ENCODE data around the gene OR7G2.

OR7G2 gene

DNA sequence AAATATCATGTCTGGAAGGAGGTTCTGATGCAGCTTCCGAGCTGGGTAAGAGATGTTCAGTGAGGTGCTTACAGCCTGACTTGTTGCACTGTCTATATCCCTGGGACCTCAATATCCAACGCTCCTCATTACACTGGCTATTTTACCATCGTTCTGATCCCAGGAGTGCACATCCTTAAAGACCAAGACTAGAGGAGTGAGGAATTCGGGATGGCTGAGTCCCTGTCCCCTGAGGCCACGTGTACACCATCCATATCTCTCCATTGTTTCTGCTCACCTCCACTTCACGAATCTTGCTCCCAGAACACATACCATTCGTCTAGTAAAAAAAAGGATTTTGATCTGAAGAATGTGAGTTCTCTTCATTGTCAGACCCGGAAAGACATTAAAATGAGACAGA lies at the start of gene OR7G2:
OR7G2 (minus strand) TSS at position 101 of the 400 bp plus-strand sequence. CDS start 4,232 bp downstream, outside the sequence.
- Histone ChIP-seq H3K36me3 (ENCODE audit: insufficient read depth, low read length) (no peaks in the 10 kb centered on the region), H2AFZ (ENCODE audit: low read depth, low read length) (no peak within 1 kb of the TSS), H3K4me1 (ENCODE audit: insufficient read depth, low read length) (no peaks in the 10 kb centered on the region), H3K27me3 (ENCODE audit: insufficient read depth, low read length) (no peaks in the 10 kb centered on the region), H3K9me3 (ENCODE audit: low read length) (no peaks in the 10 kb centered on the region), H3K4me3 (ENCODE audit: low read length) (no peak within 1 kb of the TSS)

- H3K36me3 ChIP-seq (ENCODE audit: insufficient read depth, low read length) = peaks cover 72% of the 10 kb centered on the region
- H2AFZ ChIP-seq (ENCODE audit: low read depth, low read length) = no peak overlapping the region
- H3K9me3 ChIP-seq (ENCODE audit: low read length) = peaks cover 74% of the 10 kb centered on the region
- no peaks in the 10 kb centered on the region for H3K27me3 ChIP-seq (ENCODE audit: insufficient read depth, low read length)
- no peaks in the 10 kb centered on the region for H3K4me1 ChIP-seq (ENCODE audit: insufficient read depth, low read length)
- no peak overlapping the region for H3K4me3 ChIP-seq (ENCODE audit: low read length)
These were observed 49.0 kb upstream of the OR7G2 start for GRCh38 chr19:9156304-9156703.

GRCh38 chr19:9155591-9155990 lies 48.3 kb upstream of the OR7G2 start:
- Histone ChIP-seq H3K9me3 (ENCODE audit: low read length) (peaks cover 73% of the 10 kb centered on the region), H3K4me1 (ENCODE audit: insufficient read depth, low read length) (no peaks in the 10 kb centered on the region), H3K36me3 (ENCODE audit: insufficient read depth, low read length) (peaks cover 65% of the 10 kb centered on the region)

DNA sequence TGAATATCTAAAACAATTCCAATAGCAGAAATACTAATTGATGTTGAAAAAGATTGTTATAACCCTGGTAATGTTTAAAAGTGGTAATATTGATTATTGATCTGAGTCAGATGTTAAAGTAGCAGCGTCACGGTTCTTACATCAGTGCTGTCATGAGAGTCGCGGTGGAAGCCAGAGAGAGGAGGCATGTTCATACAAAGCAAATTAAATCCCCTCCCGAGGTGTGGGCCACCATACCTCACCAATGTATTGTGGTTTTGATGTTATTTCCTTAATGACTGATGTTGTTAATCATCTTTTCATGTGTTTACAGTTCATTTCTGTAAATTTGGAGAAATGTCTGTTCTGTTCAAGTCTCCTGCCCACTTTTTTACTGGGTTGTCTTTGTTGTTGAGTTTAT lies 44.1 kb upstream of the OR7G2 start:
- Histone ChIP-seq H3K4me3 (ENCODE audit: low read length) (no peak overlapping the region), H3K9me3 (ENCODE audit: low read length) (peaks cover 57% of the 10 kb centered on the region), H3K4me1 (ENCODE audit: insufficient read depth, low read length) (no peaks in the 10 kb centered on the region), H3K36me3 (ENCODE audit: insufficient read depth, low read length) (peaks cover 31% of the 10 kb centered on the region), H3K27me3 (ENCODE audit: insufficient read depth, low read length) (no peaks in the 10 kb centered on the region), H2AFZ (ENCODE audit: low read depth, low read length) (no peak overlapping the region)

More at GRCh38 chr19:9155591-9155990, 48.3 kb upstream of the OR7G2 start:
- H3K27me3 ChIP-seq (ENCODE audit: insufficient read depth, low read length) = no peaks in the 10 kb centered on the region
- H3K4me3 ChIP-seq (ENCODE audit: low read length) = no peak overlapping the region
- no peak overlapping the region for H2AFZ ChIP-seq (ENCODE audit: low read depth, low read length)

- H3K4me3 ChIP-seq (ENCODE audit: low read length) = no peak overlapping the region
These were observed 43.4 kb upstream of the OR7G2 start for GRCh38 chr19:9150650-9151049.

GRCh38 chr19:9149997-9150396 lies 42.7 kb upstream of the OR7G2 start:
- Histone ChIP-seq H3K4me1 (ENCODE audit: insufficient read depth, low read length) (no peaks in the 10 kb centered on the region), H3K9me3 (ENCODE audit: low read length) (peaks cover 47% of the 10 kb centered on the region), H3K4me3 (ENCODE audit: low read length) (no peak overlapping the region), H2AFZ (ENCODE audit: low read depth, low read length) (no peak overlapping the region), H3K27me3 (ENCODE audit: insufficient read depth, low read length) (no peaks in the 10 kb centered on the region), H3K36me3 (ENCODE audit: insufficient read depth, low read length) (peaks cover 20% of the 10 kb centered on the region)

More at GRCh38 chr19:9150650-9151049, 43.4 kb upstream of the OR7G2 start:
- H3K4me1 ChIP-seq (ENCODE audit: insufficient read depth, low read length) = no peaks in the 10 kb centered on the region
- peaks cover 24% of the 10 kb centered on the region for H3K36me3 ChIP-seq (ENCODE audit: insufficient read depth, low read length)
- H3K27me3 ChIP-seq (ENCODE audit: insufficient read depth, low read length) = no peaks in the 10 kb centered on the region
- no peak overlapping the region for H2AFZ ChIP-seq (ENCODE audit: low read depth, low read length)
- peaks cover 50% of the 10 kb centered on the region for H3K9me3 ChIP-seq (ENCODE audit: low read length)

GRCh38 chr19:9148697-9149096 lies 41.4 kb upstream of the OR7G2 start:
- H3K4me1 ChIP-seq (ENCODE audit: insufficient read depth, low read length) = no peaks in the 10 kb centered on the region
- H3K36me3 ChIP-seq (ENCODE audit: insufficient read depth, low read length) = peaks cover 16% of the 10 kb centered on the region
- H2AFZ ChIP-seq (ENCODE audit: low read depth, low read length) = no peak overlapping the region
- H3K27me3 ChIP-seq (ENCODE audit: insufficient read depth, low read length) = no peaks in the 10 kb centered on the region
- H3K9me3 ChIP-seq (ENCODE audit: low read length) = peaks cover 44% of the 10 kb centered on the region
- H3K4me3 ChIP-seq (ENCODE audit: low read length) = no peak overlapping the region

DNA sequence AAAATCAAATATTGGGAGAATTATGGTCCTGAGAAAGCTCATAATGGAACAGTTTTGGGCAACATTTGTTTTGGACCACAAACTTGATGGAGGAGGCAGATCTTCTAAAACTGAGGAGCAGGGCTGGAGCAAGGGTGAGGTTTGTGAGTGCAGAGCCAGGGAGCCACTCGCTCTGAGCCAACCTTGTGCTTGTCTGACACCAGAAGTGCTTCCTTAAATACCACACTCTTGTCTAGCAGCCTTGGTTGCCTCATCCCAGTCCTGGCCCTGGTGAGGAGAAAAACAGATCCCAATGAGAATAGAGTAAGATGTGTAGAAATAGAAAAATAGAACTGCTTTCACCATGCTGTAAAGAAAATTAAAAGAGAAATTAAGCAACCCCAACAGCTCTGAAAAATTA lies 39.6 kb upstream of the OR7G2 start:
- Histone ChIP-seq H3K9me3 (ENCODE audit: low read length) (peaks cover 35% of the 10 kb centered on the region), H3K4me3 (ENCODE audit: low read length) (no peak overlapping the region), H3K36me3 (ENCODE audit: insufficient read depth, low read length) (peaks cover 11% of the 10 kb centered on the region), H3K27me3 (ENCODE audit: insufficient read depth, low read length) (no peaks in the 10 kb centered on the region), H2AFZ (ENCODE audit: low read depth, low read length) (no peak overlapping the region), H3K4me1 (ENCODE audit: insufficient read depth, low read length) (no peaks in the 10 kb centered on the region)

DNA sequence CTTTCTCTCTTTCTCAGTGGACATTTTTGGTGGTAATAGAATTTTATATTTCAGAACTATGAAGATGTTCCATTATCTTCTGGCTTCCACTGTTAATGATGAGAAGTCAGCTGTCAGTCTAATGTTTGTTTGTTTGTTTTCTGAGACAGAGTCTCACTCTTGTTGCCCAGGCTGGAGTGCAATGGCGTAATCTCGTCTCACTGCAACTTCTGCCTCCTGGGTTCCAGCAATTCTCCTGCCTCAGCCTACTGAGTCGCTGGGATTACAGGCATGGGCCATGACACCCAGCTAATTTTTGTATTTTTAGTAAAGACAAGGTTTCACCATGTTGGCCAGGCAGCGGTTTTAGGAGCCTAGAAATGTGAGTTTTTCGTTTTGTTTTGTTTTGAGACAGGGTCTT lies 37.6 kb upstream of the OR7G2 start:
- no peaks in the 10 kb centered on the region for H3K27me3 ChIP-seq (ENCODE audit: insufficient read depth, low read length)
- H3K4me1 ChIP-seq (ENCODE audit: insufficient read depth, low read length) = peaks cover 2% of the 10 kb centered on the region
- peaks cover 13% of the 10 kb centered on the region for H3K36me3 ChIP-seq (ENCODE audit: insufficient read depth, low read length)
- no peak overlapping the region for H3K4me3 ChIP-seq (ENCODE audit: low read length)
- H2AFZ ChIP-seq (ENCODE audit: low read depth, low read length) = no peak overlapping the region
- peaks cover 22% of the 10 kb centered on the region for H3K9me3 ChIP-seq (ENCODE audit: low read length)

- H3K4me3 ChIP-seq (ENCODE audit: low read length) = peak within 1 kb of the TSS; percentile 76
- H2AFZ ChIP-seq (ENCODE audit: low read depth, low read length) = peak within 1 kb of the TSS; percentile 100
- H3K4me1 ChIP-seq (ENCODE audit: insufficient read depth, low read length) = peaks cover 5% of the 10 kb centered on the region
- no peaks in the 10 kb centered on the region for H3K27me3 ChIP-seq (ENCODE audit: insufficient read depth, low read length)
- H3K9me3 ChIP-seq (ENCODE audit: low read length) = peaks cover 4% of the 10 kb centered on the region
- peaks cover 7% of the 10 kb centered on the region for H3K36me3 ChIP-seq (ENCODE audit: insufficient read depth, low read length)
These were observed 33.0 kb upstream of the OR7G2 start, which contains the start of gene ZNF317 for GRCh38 chr19:9140159-9140874. Gene ZNF317 (plus strand): TSS chr19:9140397. CDS start chr19:9156017, 15,620 bp downstream.

GRCh38 chr19:9139609-9140158 lies 32.4 kb upstream of the OR7G2 start:
- peak overlapping the region; percentile 100 for H2AFZ ChIP-seq (ENCODE audit: low read depth, low read length)
- H3K27me3 ChIP-seq (ENCODE audit: insufficient read depth, low read length) = no peaks in the 10 kb centered on the region
- peaks cover 2% of the 10 kb centered on the region for H3K9me3 ChIP-seq (ENCODE audit: low read length)
- peaks cover 7% of the 10 kb centered on the region for H3K36me3 ChIP-seq (ENCODE audit: insufficient read depth, low read length)
- peak overlapping the region; percentile 76 for H3K4me3 ChIP-seq (ENCODE audit: low read length)
- H3K4me1 ChIP-seq (ENCODE audit: insufficient read depth, low read length) = peaks cover 5% of the 10 kb centered on the region

GRCh38 chr19:9132422-9132821 lies 25.1 kb upstream of the OR7G2 start:
- no peaks in the 10 kb centered on the region for H3K4me1 ChIP-seq (ENCODE audit: insufficient read depth, low read length)
- H3K9me3 ChIP-seq (ENCODE audit: low read length) = no peaks in the 10 kb centered on the region
- no peak overlapping the region for H3K4me3 ChIP-seq (ENCODE audit: low read length)
- no peaks in the 10 kb centered on the region for H3K27me3 ChIP-seq (ENCODE audit: insufficient read depth, low read length)
- H3K36me3 ChIP-seq (ENCODE audit: insufficient read depth, low read length) = no peaks in the 10 kb centered on the region
- H2AFZ ChIP-seq (ENCODE audit: low read depth, low read length) = no peak overlapping the region

DNA sequence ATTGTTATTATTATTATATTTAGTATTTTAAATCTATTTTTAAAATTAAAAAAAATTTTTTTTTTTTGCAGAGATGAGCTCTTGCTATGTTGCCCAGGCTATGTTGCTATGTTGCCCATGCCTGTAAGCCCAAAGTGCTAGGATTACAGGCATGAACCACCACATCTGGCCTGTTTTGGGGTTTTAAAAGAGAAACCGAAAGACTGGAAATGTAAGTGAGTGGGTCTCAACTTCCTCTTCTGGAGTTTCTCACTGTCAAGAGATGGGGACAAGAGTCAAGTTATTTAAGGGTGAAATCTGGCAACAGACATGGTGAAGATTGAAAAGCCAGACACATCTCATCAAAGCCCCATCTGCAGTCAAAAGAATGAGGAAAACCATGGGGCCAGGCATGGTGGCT lies 23.7 kb upstream of the OR7G2 start:
- H2AFZ ChIP-seq (ENCODE audit: low read depth, low read length) = no peak overlapping the region
- no peak overlapping the region for H3K4me3 ChIP-seq (ENCODE audit: low read length)
- H3K9me3 ChIP-seq (ENCODE audit: low read length) = no peaks in the 10 kb centered on the region
- no peaks in the 10 kb centered on the region for H3K4me1 ChIP-seq (ENCODE audit: insufficient read depth, low read length)
- no peaks in the 10 kb centered on the region for H3K27me3 ChIP-seq (ENCODE audit: insufficient read depth, low read length)
- no peaks in the 10 kb centered on the region for H3K36me3 ChIP-seq (ENCODE audit: insufficient read depth, low read length)

Measured in neuron (in vitro differentiated cells).